HEK293T (cell line): ENCODE data around the gene ARHGEF39.

Experiments
- ARNT ChIP-seq: fragments of 450-650 bp; IDR thresholded peaks from 2 replicates; pipeline ENCODE4 v1.6.1; 2017; ENCODE audit warnings: mild to moderate bottlenecking
- BHLHE40 ChIP-seq: fragments of 450-650 bp; IDR thresholded peaks from 2 replicates; pipeline ENCODE4 v1.6.1; 2016; ENCODE audit warnings: mild to moderate bottlenecking, moderate library complexity, borderline replicate concordance
- CTBP1 ChIP-seq: fragments of 450-650 bp; IDR thresholded peaks from 2 replicates; pipeline ENCODE4 v1.6.1; 2016; ENCODE audit warnings: borderline replicate concordance
- ELF4 ChIP-seq: fragments of 450-650 bp; IDR thresholded peaks from 2 replicates; pipeline ENCODE4 v1.6.1; 2017; ENCODE audit warnings: antibody characterized with exemption
- FOXA1 ChIP-seq: fragments of 450-650 bp; IDR thresholded peaks from 2 replicates; pipeline ENCODE4 v1.6.1; 2016; ENCODE audit warnings: mild to moderate bottlenecking
- FOXK2 ChIP-seq: fragments of 450-650 bp; IDR thresholded peaks from 2 replicates; pipeline ENCODE4 v1.6.1; 2016; ENCODE audit warnings: mild to moderate bottlenecking
- FOXM1 ChIP-seq: fragments of 450-650 bp; IDR thresholded peaks from 2 replicates; pipeline ENCODE4 v1.6.1; 2017; ENCODE audit warnings: mild to moderate bottlenecking, borderline replicate concordance
- HDGF ChIP-seq: fragments of 450-650 bp; IDR thresholded peaks from 2 replicates; pipeline ENCODE4 v1.6.1; 2017; ENCODE audit warnings: antibody characterized with exemption, borderline replicate concordance
- SP1 ChIP-seq: fragments of 450-650 bp; IDR thresholded peaks from 2 replicates; pipeline ENCODE4 v1.6.1; 2017
- SUZ12 ChIP-seq: fragments of 450-650 bp; IDR thresholded peaks from 2 replicates; pipeline ENCODE4 v1.6.1; 2016; ENCODE audit warnings: mild to moderate bottlenecking
- TARDBP ChIP-seq: fragments of 450-650 bp; IDR thresholded peaks from 2 replicates; pipeline ENCODE4 v1.6.1; 2016
- ZNF384 ChIP-seq: fragments of 450-650 bp; IDR thresholded peaks from 2 replicates; pipeline ENCODE4 v1.6.1; 2016
- TF ChIP-seq, protein P1 (sequence below): fragments of 450-650 bp; IDR thresholded peaks from 2 replicates; pipeline ENCODE4 v1.6.1; 2016

DNA sequence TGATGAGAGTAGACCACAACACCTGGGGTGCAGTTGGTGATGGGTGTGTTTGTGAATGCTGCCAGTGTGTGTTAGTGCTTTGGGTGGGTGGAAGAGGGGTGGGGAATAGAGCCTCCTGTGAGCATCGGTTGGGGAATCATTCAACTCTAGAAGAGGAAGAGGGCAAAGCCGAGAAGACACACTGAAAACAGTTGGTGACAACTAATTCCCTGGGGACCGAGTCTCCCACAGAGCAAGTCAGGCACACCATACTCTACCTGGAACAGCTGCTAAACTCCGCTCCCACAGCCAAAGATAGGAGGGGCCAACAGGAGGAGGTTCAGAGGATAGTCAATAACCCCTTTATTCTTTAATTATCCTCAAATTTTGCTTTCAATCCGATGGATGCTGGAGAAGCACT, 1.6 kb upstream of the ARHGEF39 start:
- no peak for TF ChIP-seq HDGF
- no peak for TF ChIP-seq ELF4
- no peak for TF ChIP-seq FOXM1
- no peak for TF ChIP-seq BHLHE40
- TF ChIP-seq FOXA1 = no peak
- TF ChIP-seq ZNF384 = no peak
- TF ChIP-seq FOXK2 = no peak
- no peak for TF ChIP-seq TARDBP
- no peak for TF ChIP-seq SUZ12
- TF ChIP-seq SP1 = no peak
- TF ChIP-seq CTBP1 = no peak
- TF ChIP-seq, protein P1, sequence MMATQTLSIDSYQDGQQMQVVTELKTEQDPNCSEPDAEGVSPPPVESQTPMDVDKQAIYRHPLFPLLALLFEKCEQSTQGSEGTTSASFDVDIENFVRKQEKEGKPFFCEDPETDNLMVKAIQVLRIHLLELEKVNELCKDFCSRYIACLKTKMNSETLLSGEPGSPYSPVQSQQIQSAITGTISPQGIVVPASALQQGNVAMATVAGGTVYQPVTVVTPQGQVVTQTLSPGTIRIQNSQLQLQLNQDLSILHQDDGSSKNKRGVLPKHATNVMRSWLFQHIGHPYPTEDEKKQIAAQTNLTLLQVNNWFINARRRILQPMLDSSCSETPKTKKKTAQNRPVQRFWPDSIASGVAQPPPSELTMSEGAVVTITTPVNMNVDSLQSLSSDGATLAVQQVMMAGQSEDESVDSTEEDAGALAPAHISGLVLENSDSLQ = no peak
- TF ChIP-seq ARNT = no peak
